GM12892 (cell line): Measurements from ENCODE around the gene PRLR.

Experiments used
- POLR2AphosphoS5 ChIP-seq: IDR thresholded peaks from 2 replicates; pipeline ENCODE4 v1.6.1; 2011; ENCODE audit warnings: low read depth, low read length, control low read depth
- TAF1 ChIP-seq: IDR thresholded peaks from 2 replicates; pipeline ENCODE4 v1.6.1; 2011; ENCODE audit warnings: low read depth, mild to moderate bottlenecking, control low read depth, low read length, borderline replicate concordance

DNA sequence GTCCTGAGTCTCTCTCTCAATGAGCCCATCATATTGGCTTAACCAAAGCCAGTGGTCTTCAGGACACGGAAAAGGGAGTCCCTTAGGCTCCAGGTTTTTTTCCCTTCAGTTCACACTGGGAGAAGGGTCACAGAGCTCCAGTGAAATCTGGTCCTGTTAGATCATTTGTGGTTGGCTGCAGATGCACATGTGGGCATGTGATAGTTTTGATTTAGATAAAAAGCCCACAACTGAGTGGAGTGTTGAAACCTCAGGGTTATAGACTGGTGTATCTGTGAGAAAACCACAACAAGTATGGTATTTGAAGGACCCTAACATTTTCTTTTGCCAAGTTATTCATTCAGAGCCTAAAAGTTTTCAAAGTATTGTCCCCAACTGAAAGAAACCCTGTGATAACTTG lies 46.7 kb downstream of the PRLR start:
- TF ChIP-seq POLR2AphosphoS5, result no peak
- TF ChIP-seq TAF1, result no peak
